NCI-H345 treated with DMSO at 0.1 percent for 48 hours (cell line): ENCODE results near the gene NUCKS1.

Experiments used
- DNase-seq: peaks from one replicate; lab custom pipeline; 2025; ENCODE audit not compliant: unreplicated experiment; lab: John Stamatoyannopoulos, UW

Gene NUCKS1

DNA sequence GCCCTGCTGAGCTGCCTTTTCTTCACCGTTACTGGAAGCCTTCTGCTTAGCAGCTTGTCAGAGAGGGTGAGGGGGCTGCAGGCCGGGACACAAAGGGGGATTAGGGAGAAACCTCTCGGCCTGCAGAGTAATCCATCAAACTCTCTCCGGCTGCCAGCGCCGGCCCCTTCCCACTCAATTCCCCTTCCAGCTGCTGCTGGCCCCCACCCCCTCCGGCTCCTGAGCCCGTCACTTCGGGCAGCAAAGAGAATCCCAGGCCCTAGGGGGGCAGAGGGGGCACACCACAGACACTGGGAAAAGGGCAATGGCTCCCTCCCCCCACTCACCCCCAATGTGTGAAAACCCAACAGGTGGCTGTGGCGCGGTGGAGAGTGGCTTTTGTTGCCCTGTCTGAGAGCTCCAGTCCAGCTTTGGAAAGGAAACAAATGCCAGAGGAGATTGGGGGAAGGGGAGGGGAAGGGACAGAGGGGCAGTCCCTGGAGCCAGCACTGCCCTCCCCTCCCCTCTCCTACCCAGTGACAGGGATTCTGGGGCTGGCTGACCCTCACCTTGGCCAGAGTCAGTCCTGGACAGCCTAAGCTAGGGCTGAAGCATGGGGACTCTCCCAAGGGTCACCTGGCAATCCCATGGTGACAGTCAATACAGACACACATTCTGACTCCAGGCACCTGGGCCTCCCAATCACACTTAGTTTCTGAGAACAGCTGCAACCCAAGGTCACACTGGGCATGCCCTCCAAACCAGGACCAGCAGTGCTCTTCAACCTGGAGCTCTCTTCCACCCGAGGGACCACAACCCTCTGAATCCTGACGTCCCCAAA, 79.2 kb downstream of the NUCKS1 start:
- DNase-seq = no peak

- DNase-seq = no peak
These were observed 79.9 kb downstream of the NUCKS1 start for GRCh38 chr1:205670150-205670446.

GRCh38 chr1:205669341-205670149, 80.4 kb downstream of the NUCKS1 start:
- DNase-seq = no peak

- no peak for DNase-seq
These were observed 81.0 kb downstream of the NUCKS1 start for GRCh38 chr1:205668951-205669340.

GRCh38 chr1:205667909-205668643, 81.9 kb downstream of the NUCKS1 start:
- no peak for DNase-seq

DNA sequence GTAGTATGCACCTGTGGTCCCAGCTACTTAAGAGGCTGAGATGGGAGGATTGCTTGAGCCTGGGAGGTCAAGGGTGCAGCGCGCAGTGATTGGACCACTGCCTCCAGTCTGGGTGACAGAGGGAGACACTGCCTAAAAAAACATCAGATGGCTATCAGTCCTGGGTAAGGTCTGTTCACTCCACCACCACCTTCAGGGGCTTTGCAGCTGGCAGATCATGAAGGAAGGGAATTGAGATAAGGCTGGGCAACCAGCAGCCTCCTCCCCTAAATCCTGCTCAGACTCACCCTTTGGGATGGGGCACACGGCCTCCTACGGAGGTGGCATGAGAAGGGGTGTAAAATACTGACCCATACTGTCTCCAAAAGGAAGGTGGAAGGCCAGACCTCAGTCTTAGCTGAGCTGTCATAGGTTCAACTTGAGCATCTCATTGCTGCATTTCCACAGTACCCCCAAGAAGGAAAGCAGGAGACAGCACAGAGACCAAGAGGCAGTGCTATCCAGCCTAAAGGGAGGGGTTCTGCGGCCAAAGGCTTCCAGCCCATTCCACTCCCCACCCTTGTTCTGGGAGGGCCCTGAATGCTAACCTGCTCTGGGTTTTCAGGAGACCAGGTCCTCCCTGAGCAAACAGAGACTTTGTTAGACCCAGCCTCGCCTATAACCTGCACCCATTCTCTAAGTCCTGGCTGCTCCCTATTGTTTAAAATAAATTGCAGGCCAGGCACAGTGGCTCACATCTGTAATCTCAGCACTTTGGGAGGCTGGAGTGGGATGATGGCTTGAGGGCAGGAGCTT, 83.4 kb downstream of the NUCKS1 start:
- DNase-seq = no peak

DNA sequence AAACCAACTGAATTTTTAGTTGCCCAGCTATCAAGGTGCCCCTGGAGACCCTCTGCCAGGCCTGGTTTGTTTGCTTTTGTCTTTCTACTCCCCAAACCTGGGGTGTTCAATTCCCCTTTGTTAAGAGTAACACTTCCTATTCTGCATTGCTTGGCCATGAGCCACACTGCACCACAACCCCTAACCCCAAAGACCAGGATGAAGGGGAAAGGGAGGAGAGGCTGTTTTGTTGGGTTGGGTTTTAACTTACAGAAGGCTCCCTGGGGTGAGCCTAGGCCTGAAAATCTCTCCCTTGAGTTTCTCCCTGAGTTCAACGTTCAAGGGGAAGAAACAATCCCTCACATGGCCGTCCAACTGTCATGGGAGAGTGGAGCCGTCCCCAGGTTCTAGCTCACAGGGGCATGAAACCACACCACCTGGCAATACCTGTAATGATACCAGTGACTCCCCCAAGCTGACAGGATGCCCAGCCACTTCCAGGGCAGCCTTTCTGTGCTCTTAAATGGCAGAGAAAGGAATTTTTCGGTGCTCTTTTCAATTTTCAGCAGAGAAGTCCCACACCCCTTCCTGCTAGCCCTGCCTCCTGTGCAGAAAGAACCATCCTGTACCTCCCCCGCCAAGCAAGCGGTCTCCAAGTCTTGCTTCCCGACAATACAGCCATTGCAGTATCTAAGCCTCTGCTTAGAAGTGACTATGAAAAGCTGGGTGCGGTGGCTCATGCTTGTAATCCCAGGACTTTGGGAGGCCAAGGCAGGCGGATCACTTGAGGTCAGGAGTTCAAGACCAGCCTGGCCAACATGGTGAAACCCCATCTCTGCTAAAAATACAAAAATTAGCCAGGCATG, 84.6 kb downstream of the NUCKS1 start:
- no peak for DNase-seq

DNA sequence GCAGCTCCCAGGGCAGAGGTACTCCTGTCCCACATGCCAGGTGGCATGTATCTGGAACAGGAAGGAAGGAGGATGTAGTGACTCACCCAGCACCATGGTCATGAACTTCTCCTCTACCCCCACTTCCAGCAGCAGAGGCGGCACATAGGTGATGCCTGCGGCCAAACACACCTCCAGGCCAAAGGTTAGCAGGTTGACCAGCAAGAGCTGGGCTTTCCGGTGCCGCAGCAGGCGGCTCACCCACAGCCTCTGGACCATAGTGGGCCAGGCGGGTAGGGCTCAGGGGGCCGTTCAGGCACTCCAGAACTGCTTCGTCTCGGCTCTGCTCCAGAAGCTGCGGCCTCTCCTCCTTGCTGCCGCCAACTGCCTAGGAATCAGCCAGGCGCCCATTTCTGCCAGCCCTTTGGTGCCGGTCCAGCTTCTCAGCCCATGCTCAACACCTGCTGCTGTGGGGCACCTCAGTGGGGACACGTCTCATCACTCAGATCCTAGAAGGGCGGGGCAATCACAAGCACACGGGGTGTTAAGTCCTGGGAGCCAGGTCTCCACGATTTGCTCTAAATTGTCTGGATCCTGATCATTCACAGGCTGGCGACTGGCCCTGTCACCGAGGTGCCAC, 85.5 kb downstream of the NUCKS1 start:
- DNase-seq = no peak

DNA sequence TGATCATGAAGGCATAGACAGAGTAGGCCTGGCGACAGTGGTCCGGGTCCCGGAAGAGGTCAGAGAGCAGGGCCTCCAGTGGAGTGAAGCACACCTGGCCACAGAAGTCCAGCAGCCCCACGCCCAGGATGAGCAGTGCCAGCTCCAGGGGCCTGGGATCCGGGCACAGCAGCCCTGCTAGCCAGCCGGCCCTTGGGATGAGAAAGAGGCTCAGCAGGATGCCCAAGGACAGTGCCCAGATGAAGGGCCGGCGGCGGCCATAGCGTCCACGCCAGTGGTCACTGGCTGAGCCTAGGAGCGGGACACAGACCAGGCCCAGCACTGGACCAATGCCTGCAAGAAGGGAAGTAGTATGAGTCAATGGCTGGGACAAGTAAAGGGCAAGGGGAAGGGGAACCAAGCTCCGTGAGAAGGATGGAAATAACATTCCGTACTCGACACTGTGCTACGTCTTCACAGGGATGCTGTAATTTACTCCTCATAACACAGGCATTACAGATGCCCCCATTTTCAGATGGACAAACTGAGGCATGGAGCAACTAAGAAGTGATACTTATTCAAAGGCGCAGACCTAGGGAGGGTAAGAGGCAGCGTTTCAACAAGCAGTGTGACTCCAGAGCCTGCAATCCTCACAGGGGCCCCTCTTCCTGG, 86.6 kb downstream of the NUCKS1 start:
- DNase-seq = no peak
